ENCODE data around the gene CSMD2.

The CSMD2 gene

DNA sequence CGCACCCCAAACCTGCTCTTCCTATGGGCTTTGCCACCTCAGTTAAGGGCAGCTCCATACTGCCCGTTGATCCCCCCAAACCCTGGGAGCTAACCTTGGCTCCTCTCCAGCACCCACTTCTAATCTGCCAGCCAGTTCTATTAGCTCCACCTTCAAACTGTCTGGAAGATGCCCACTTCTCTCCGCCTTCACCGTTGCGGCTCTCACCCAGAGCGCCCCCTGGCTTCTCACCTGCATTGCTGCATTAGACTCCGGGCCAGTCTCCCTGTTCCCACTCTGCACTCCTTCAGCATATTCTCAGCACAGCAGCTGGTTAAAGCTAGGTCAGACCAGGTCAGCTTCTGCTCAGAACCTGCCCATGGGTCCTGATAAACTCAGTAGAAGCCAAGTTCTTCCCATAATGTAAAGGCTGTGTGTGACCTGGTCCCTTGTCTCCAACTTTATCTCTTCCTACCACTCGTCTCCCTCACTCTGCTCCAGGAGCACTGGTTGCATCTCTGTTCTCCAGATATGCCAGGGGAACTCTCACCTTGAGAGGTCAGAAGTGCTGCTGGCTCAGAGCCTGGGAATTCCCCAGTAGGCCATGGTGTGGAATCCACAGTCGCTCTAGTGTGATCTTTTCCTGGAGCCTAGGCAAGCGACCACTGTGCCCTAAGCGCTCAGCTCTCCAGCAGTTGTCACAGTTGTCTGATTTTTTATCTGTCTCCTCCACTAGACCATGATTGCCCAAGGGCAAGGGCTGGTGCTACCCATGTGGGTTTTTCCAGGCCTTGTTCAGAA is 150.9 kb downstream of the CSMD2 start:
- Histone ChIP-seq H3K9me2 (replicated peaks; ENCODE audit: insufficient read depth, low read length) (no peaks in the 10 kb centered on the region), H3K9ac (ENCODE audit: low read length) (no peak overlapping the region), H3K9me3 (ENCODE audit: insufficient read depth, low read length) (no peaks in the 10 kb centered on the region), H3K27me3 (ENCODE audit: low read length) (no peaks in the 10 kb centered on the region), H3K27ac (ENCODE audit: low read depth, low read length) (no peak overlapping the region), H3K36me3 (ENCODE audit: low read length) (no peaks in the 10 kb centered on the region), H3K4me3 (ENCODE audit: insufficient read depth, low read length, poor library complexity, severe bottlenecking) (no peak overlapping the region), H3F3A (ENCODE audit: insufficient read depth) (no peaks in the 10 kb centered on the region), H3K79me2 (ENCODE audit: insufficient read depth, low read length) (no peaks in the 10 kb centered on the region), H2AFZ (ENCODE audit: low read depth, low read length, severe bottlenecking) (no peak overlapping the region), H4K20me1 (ENCODE audit: low read depth, low read length) (no peaks in the 10 kb centered on the region), H3K4me2 (ENCODE audit: low read depth, low read length, poor library complexity, severe bottlenecking) (no peak overlapping the region)
- TF ChIP-seq EZH2phosphoT487 (conservative IDR thresholded peaks at IDR 0.05; ENCODE audit: low read length) = no peak
- TF ChIP-seq, protein P1, sequence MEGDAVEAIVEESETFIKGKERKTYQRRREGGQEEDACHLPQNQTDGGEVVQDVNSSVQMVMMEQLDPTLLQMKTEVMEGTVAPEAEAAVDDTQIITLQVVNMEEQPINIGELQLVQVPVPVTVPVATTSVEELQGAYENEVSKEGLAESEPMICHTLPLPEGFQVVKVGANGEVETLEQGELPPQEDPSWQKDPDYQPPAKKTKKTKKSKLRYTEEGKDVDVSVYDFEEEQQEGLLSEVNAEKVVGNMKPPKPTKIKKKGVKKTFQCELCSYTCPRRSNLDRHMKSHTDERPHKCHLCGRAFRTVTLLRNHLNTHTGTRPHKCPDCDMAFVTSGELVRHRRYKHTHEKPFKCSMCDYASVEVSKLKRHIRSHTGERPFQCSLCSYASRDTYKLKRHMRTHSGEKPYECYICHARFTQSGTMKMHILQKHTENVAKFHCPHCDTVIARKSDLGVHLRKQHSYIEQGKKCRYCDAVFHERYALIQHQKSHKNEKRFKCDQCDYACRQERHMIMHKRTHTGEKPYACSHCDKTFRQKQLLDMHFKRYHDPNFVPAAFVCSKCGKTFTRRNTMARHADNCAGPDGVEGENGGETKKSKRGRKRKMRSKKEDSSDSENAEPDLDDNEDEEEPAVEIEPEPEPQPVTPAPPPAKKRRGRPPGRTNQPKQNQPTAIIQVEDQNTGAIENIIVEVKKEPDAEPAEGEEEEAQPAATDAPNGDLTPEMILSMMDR (IDR thresholded peaks at IDR 0.05; ENCODE audit: insufficient read depth, low read length, poor library complexity, severe bottlenecking) = peak; percentile 40

DNA sequence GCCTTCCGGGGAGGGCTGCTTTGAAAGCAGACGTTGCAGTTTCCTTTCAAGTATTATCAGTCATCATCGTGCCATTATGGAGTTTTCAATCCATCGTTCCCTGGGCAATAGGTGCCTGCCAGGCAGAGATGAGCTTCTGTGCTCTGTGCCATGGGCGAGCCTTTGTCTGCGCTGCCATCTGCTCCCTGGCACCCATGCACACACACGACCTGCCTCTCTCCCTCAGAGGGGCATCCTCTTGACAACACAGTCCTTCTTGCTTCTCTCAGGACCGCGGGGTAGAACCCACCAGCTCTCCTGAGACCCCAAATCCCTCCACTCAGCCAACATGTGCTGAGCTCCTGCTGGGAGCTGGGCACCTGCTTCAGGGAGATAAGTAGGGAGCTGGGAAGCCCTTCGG is 151.9 kb downstream of the CSMD2 start:
- H3F3A ChIP-seq (ENCODE audit: insufficient read depth) = no peaks in the 10 kb centered on the region

GRCh38 chr1:34009340-34009985 is 155.6 kb downstream of the CSMD2 start:
- no peaks in the 10 kb centered on the region for H4K20me1 ChIP-seq (ENCODE audit: low read depth, low read length)
- H3F3A ChIP-seq (ENCODE audit: insufficient read depth) = no peaks in the 10 kb centered on the region
- no peak overlapping the region for H3K4me3 ChIP-seq (ENCODE audit: insufficient read depth, low read length, poor library complexity, severe bottlenecking)
- H3K36me3 ChIP-seq (ENCODE audit: low read length) = no peaks in the 10 kb centered on the region
- H3K79me2 ChIP-seq (ENCODE audit: insufficient read depth, low read length) = no peaks in the 10 kb centered on the region
- TF ChIP-seq EZH2phosphoT487 (conservative IDR thresholded peaks at IDR 0.05; ENCODE audit: low read length) = no peak
- TF ChIP-seq, protein P1 (IDR thresholded peaks at IDR 0.05; ENCODE audit: insufficient read depth, low read length, poor library complexity, severe bottlenecking) = no peak
- H3K27ac ChIP-seq (ENCODE audit: low read depth, low read length) = no peak overlapping the region
- no peaks in the 10 kb centered on the region for H3K9me3 ChIP-seq (ENCODE audit: insufficient read depth, low read length)
- H3K4me2 ChIP-seq (ENCODE audit: low read depth, low read length, poor library complexity, severe bottlenecking) = no peak overlapping the region
- no peak overlapping the region for H2AFZ ChIP-seq (ENCODE audit: low read depth, low read length, severe bottlenecking)
- no peaks in the 10 kb centered on the region for H3K9me2 ChIP-seq (replicated peaks; ENCODE audit: insufficient read depth, low read length)
- H3K27me3 ChIP-seq (ENCODE audit: low read length) = no peaks in the 10 kb centered on the region
- H3K9ac ChIP-seq (ENCODE audit: low read length) = no peak overlapping the region

More for the DNA sequence above, 151.9 kb downstream of the CSMD2 start:
- no peaks in the 10 kb centered on the region for H3K27me3 ChIP-seq (ENCODE audit: low read length)
- no peak overlapping the region for H3K4me3 ChIP-seq (ENCODE audit: insufficient read depth, low read length, poor library complexity, severe bottlenecking)
- no peak overlapping the region for H3K27ac ChIP-seq (ENCODE audit: low read depth, low read length)
- H2AFZ ChIP-seq (ENCODE audit: low read depth, low read length, severe bottlenecking) = no peak overlapping the region
- no peaks in the 10 kb centered on the region for H4K20me1 ChIP-seq (ENCODE audit: low read depth, low read length)
- TF ChIP-seq, protein P1 (IDR thresholded peaks at IDR 0.05; ENCODE audit: insufficient read depth, low read length, poor library complexity, severe bottlenecking) = no peak
- TF ChIP-seq EZH2phosphoT487 (conservative IDR thresholded peaks at IDR 0.05; ENCODE audit: low read length) = no peak
- no peaks in the 10 kb centered on the region for H3K79me2 ChIP-seq (ENCODE audit: insufficient read depth, low read length)
- H3K36me3 ChIP-seq (ENCODE audit: low read length) = no peaks in the 10 kb centered on the region
- H3K4me2 ChIP-seq (ENCODE audit: low read depth, low read length, poor library complexity, severe bottlenecking) = no peak overlapping the region
- no peak overlapping the region for H3K9ac ChIP-seq (ENCODE audit: low read length)
- H3K9me2 ChIP-seq (replicated peaks; ENCODE audit: insufficient read depth, low read length) = no peaks in the 10 kb centered on the region
- no peaks in the 10 kb centered on the region for H3K9me3 ChIP-seq (ENCODE audit: insufficient read depth, low read length)
